CD4-positive, alpha-beta memory T cell (primary cell): ENCODE results near the gene SELENON. TPM values are rescaled to one million over a fixed set of nuclear protein-coding genes. Genes with fewer than 3 reads are reported as not detected.
A peak's percentile ranks its signal among the peaks of the same experiment; 100 is the strongest.

Experiments used
- CTCF ChIA-PET: fragments of 350-600 bp; sonication (Branson Sonifier 250); formaldehyde crosslinking; loops from one replicate; lab custom pipeline; 2021; ENCODE audit warnings: inconsistent platforms; ENCODE audit not compliant: partially characterized antibody; lab: Charles Lee
- POLR2A ChIA-PET: fragments of 350-600 bp; sonication (Branson Sonifier 250); formaldehyde crosslinking; loops from one replicate; lab custom pipeline; 2021; ENCODE audit not compliant: partially characterized antibody; lab: Charles Lee
- DNase-seq, 5 donors: peaks; one replicate each; pipeline versions ENCODE4 v3.0.0 to v3.0.0-alpha.2; 2020 to 2022; ENCODE audit warnings: mixed read lengths in 1 of 5
- H3K27ac ChIP-seq: one replicate; pipeline ENCODE4 v1.7.0; 2013; ENCODE audit warnings: low read depth, low read length
- H3K27me3 ChIP-seq: 2 replicates; pipeline ENCODE4 v1.7.0; 2013; ENCODE audit warnings: mild to moderate bottlenecking, low read length, moderate library complexity; ENCODE audit not compliant: insufficient read depth
- H3K36me3 ChIP-seq: 2 replicates; pipeline ENCODE4 v1.7.0; 2013; ENCODE audit warnings: mild to moderate bottlenecking, low read length, moderate library complexity; ENCODE audit not compliant: insufficient read depth
- H3K4me1 ChIP-seq: 2 replicates; pipeline ENCODE4 v1.7.0; 2013; ENCODE audit warnings: mild to moderate bottlenecking, low read length, moderate library complexity; ENCODE audit not compliant: insufficient read depth
- H3K4me3 ChIP-seq, 2 donors: one replicate each; pipeline ENCODE4 v1.7.0; 2013; ENCODE audit warnings: low read length in 2 of 2, mild to moderate bottlenecking in 1 of 2
- H3K9me3 ChIP-seq, 2 donors: one replicate each; pipeline ENCODE4 v1.7.0; 2013; ENCODE audit warnings: low read length in 2 of 2, control low read depth in 1 of 2; ENCODE audit not compliant: control insufficient read depth in 1 of 2
- H3K27ac Mint-ChIP-seq, 7 donors: one replicate each; pipeline ENCODE4 v1.8.0; 2020 to 2021; ENCODE audit warnings: mixed read lengths in 7 of 7, mild to moderate bottlenecking in 6 of 7, inconsistent platforms in 3 of 7, moderate library complexity in 3 of 7
- H3K27me3 Mint-ChIP-seq, 2 donors: one replicate each; pipeline ENCODE4 v1.8.0; 2020 to 2021; ENCODE audit warnings: mixed read lengths in 2 of 2
- H3K36me3 Mint-ChIP-seq, 2 donors: one replicate each; pipeline ENCODE4 v1.8.0; 2020 to 2021; ENCODE audit warnings: mixed read lengths in 2 of 2, inconsistent platforms in 1 of 2, mild to moderate bottlenecking in 1 of 2
- H3K4me1 Mint-ChIP-seq, 4 donors: one replicate each; pipeline ENCODE4 v1.8.0; 2020 to 2021; ENCODE audit warnings: mixed read lengths in 4 of 4, mild to moderate bottlenecking in 1 of 4
- H3K4me3 Mint-ChIP-seq, 8 donors: one replicate each; pipeline ENCODE4 v1.8.0; 2020 to 2021; ENCODE audit warnings: mixed read lengths in 8 of 8, mild to moderate bottlenecking in 7 of 8, moderate library complexity in 6 of 8, inconsistent platforms in 3 of 8
- H3K9me3 Mint-ChIP-seq, 8 donors: one replicate each; pipeline ENCODE4 v1.8.0; 2020 to 2021; ENCODE audit warnings: mixed read lengths in 8 of 8, mild to moderate bottlenecking in 5 of 8, inconsistent platforms in 3 of 8, moderate library complexity in 1 of 8
- intact Hi-C: fragments of 100-400 bp; cut with micrococcal nuclease; formaldehyde crosslinking; loops from one replicate; pipeline ENCODE4 v1.15.1; 2023
- polyA plus RNA-seq, 2 donors: library from polyadenylated mRNA; unstranded; fragments of 300-500 nt; fragmentation: Illumina TruSeq; gene quantifications; one replicate each; pipeline ENCODE4 v1.2.3, GENCODE V29; 2021
- total RNA-seq, 2 experiments: library from RNA; stranded (reverse); gene quantifications; one replicate each; pipeline ENCODE4 v1.2.3, GENCODE V29; 2021

Gene SELENON
- total and polyA plus RNA-seq, 4 experiments from 2014 or later, result 0.65 to 26.2 (median 15.6) TPM

DNA sequence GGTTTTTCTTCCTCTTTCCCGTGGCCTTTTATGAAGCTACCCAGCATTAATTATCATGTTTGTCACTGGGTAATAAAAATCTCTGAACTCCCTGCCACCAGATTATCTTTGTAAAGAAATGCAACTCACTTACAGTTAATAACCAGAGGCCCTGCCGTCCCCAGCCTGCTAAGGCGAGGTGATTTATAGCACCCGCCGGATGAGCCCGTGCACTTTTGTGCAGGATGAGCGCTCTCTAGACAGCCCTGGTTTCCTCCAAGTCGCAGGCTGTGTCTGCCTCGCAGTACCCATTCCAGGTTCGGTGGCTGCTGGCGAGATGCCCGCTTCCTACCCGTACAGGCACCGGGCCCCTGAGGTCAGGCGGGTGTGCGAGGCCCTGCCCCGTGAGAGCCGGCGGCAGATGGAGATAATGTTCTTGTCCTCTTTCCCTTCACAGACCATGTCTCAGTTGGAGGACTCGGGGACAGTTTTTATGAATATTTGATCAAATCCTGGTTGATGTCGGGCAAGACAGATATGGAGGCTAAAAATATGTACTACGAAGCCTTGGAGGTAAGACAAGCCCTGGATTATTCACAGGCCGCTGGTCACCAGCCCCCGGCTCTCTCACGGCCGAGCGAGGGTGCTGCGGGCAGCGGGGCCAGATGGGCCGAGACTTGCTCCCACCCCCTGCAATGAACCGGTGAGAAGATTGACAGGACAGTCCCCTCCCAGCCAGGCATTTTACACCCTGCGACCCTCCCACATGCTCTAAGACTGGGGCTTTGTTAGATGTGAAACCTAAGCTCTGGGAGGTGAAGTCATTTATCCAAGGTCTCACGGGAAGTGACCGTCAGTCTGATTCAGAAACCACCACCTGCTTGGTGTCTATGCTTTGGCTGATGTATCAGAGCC, 28.5 kb upstream of the SELENON start:
- Mint-ChIP-seq H3K9me3 (no peaks in the 10 kb centered on the region), H3K4me3 (peak overlapping the region in 5 of 8 donors; percentile 17 to 63 (median 43)), H3K4me1 (peaks cover 51 to 77% (median 59%) of the 10 kb centered on the region in 4 donors), H3K36me3 (peaks cover 19 to 21% of the 10 kb centered on the region in 2 donors), H3K27ac (peak overlapping the region; percentile 65 to 98 (median 88)), H3K27me3 (no peaks in the 10 kb centered on the region)
- no peak for DNase-seq
- CTCF ChIA-PET, result interaction anchor here (1.1 to 1.7 kb wide), 2 partner anchors 163 kb away, joined by 3 read pairs; no protein-coding TSS in a partner anchor
- Histone ChIP-seq H3K4me3 (no peak overlapping the region), H3K27ac (no peak overlapping the region), H3K9me3 (no peaks in the 10 kb centered on the region), H3K4me1 (peaks cover 62% of the 10 kb centered on the region), H3K36me3 (peaks cover 5% of the 10 kb centered on the region), H3K27me3 (no peaks in the 10 kb centered on the region)
- intact Hi-C loops, result no loop called here
- POLR2A ChIA-PET, result no interaction called here

GRCh38 chr1:25772164-25772563, 27.8 kb upstream of the SELENON start:
- Histone ChIP-seq H3K36me3 (peaks cover 5% of the 10 kb centered on the region), H3K9me3 (no peaks in the 10 kb centered on the region), H3K27me3 (no peaks in the 10 kb centered on the region), H3K27ac (no peak overlapping the region), H3K4me3 (no peak overlapping the region), H3K4me1 (peaks cover 64% of the 10 kb centered on the region)
- peak overlapping the region in 1 of 8 donors; percentile 27 for H3K4me3 Mint-ChIP-seq
- POLR2A ChIA-PET, result no interaction called here
- DNase-seq, result no peak
- H3K9me3 Mint-ChIP-seq, result no peaks in the 10 kb centered on the region
- CTCF ChIA-PET, result interaction anchor here (1.1 kb wide), 1 partner anchor 164 kb away, joined by 3 read pairs; no protein-coding TSS in a partner anchor
- peaks cover 53 to 84% (median 59%) of the 10 kb centered on the region in 4 donors for H3K4me1 Mint-ChIP-seq
- no peaks in the 10 kb centered on the region for H3K27me3 Mint-ChIP-seq
- H3K36me3 Mint-ChIP-seq, result peaks cover 19 to 21% of the 10 kb centered on the region in 2 donors
- peak overlapping the region; percentile 58 to 98 (median 84) for H3K27ac Mint-ChIP-seq
- intact Hi-C loops, result no loop called here

DNA sequence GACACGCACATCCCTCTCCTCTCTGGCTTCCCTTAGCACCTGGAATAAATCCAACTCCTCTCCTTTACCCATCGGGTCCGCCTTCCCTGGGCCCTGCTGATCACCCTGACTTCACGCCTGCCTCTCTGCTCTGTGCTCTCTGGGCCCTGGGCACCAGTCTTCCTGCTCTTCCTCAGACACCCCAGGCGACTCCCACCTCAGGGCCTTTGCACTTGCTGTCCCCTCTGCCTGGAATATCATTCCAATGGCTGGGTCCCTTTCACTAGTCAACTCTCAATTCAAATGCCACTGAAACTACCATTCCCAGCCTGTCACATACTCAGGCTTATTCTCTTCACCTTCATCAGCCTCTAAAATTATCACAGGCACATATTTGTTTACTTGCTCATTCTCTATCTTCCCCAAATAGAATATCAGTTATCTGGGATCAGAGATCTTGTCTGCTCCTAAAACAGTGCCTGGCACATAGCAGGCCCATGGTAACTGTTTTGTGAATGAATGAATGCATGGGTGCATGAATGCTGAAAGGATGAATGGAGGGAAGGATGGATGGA, 27.2 kb upstream of the SELENON start:
- Mint-ChIP-seq H3K27me3 (no peaks in the 10 kb centered on the region), H3K4me3 (peak overlapping the region in 2 of 8 donors; percentile 26 to 34), H3K9me3 (no peaks in the 10 kb centered on the region), H3K36me3 (peaks cover 16 to 21% of the 10 kb centered on the region in 2 donors), H3K27ac (peak overlapping the region; percentile 58 to 98 (median 93)), H3K4me1 (peaks cover 53 to 87% (median 59%) of the 10 kb centered on the region in 4 donors)
- CTCF ChIA-PET, result interaction anchor here (1.1 to 2.1 kb wide), 3 partner anchors 96 to 207 kb away, joined by 3 to 6 read pairs (median 3); no protein-coding TSS in a partner anchor
- Histone ChIP-seq H3K27ac (no peak overlapping the region), H3K9me3 (no peaks in the 10 kb centered on the region), H3K4me1 (peaks cover 64% of the 10 kb centered on the region), H3K27me3 (no peaks in the 10 kb centered on the region), H3K4me3 (no peak overlapping the region), H3K36me3 (peaks cover 5% of the 10 kb centered on the region)
- intact Hi-C loops, result no loop called here
- POLR2A ChIA-PET, result interaction anchor here (1.1 to 3.7 kb wide), 6 partner anchors 15 to 154 kb away, joined by 3 to 42 read pairs (median 12); partner anchors contain the start of genes MAN1C1 and MTFR1L
- DNase-seq, result no peak

- peaks cover 53 to 87% (median 59%) of the 10 kb centered on the region in 4 donors for H3K4me1 Mint-ChIP-seq
- peaks cover 5% of the 10 kb centered on the region for H3K36me3 ChIP-seq
- CTCF ChIA-PET, result interaction anchor here (1.0 to 3.7 kb wide), 8 partner anchors 8 to 208 kb away, joined by 3 to 32 read pairs (median 4); partner anchors contain the start of gene SELENON
- H3K27me3 ChIP-seq, result no peaks in the 10 kb centered on the region
- POLR2A ChIA-PET, result interaction anchor here (1.1 to 3.7 kb wide), 17 partner anchors 14 to 223 kb away, joined by 3 to 42 read pairs (median 8); partner anchors contain the start of genes MAN1C1, MTFR1L and SELENON
- H3K4me3 Mint-ChIP-seq, result peak overlapping the region in 7 of 8 donors; percentile 66 to 90 (median 83)
- intact Hi-C loops, result loop anchor here (2.0 kb wide), 1 partner anchor 19 kb away; no protein-coding TSS in a partner anchor
- no peaks in the 10 kb centered on the region for H3K9me3 ChIP-seq
- H3K4me3 ChIP-seq, result no peak overlapping the region
- H3K36me3 Mint-ChIP-seq, result peaks cover 16 to 22% of the 10 kb centered on the region in 2 donors
- DNase-seq, result no peak
- H3K27ac Mint-ChIP-seq, result peak overlapping the region; percentile 90 to 99 (median 93)
- H3K9me3 Mint-ChIP-seq, result no peaks in the 10 kb centered on the region
- peak overlapping the region; percentile 45 for H3K27ac ChIP-seq
- no peaks in the 10 kb centered on the region for H3K27me3 Mint-ChIP-seq
- peaks cover 64% of the 10 kb centered on the region for H3K4me1 ChIP-seq
Measured at GRCh38 chr1:25773441-25774125, 26.4 kb upstream of the SELENON start.

DNA sequence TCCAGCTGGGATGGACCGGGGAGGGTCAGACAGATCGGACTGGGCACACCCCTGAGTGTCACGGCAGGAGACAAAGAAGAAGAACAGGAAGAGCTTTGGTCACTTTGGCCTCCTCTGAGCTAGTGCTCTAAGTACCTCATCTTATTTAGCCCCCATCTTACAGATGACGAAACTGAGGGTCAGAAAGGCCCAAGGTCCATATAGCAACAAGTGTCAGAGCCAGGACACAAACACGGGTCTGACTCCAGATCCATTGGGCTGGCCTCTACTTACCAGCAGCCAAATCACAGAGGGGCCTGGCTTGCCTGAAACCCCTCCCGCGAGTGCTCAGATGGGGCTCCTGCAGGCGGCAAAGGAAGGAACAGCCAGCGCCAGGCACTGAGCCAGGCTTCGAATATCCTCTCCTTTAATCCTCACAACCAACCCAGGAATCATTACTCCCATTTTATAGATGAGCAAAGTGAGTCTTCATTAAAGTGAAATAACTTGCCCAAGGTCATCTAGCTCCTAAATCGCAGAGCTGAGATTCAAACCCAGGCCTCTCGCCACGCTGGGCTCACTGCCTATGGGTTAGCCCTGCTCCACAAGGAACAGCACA, 25.7 kb upstream of the SELENON start:
- H3K27me3 ChIP-seq, result no peaks in the 10 kb centered on the region
- H3K4me1 ChIP-seq, result peaks cover 64% of the 10 kb centered on the region
- H3K4me3 Mint-ChIP-seq, result peak overlapping the region; percentile 66 to 90 (median 82)
- H3K36me3 ChIP-seq, result peaks cover 5% of the 10 kb centered on the region
- no peak for DNase-seq
- ChIA-PET CTCF (interaction anchor here (0.8 to 3.7 kb wide), 18 partner anchors 9 to 272 kb away, joined by 3 to 32 read pairs (median 4); partner anchors contain the start of genes MTFR1L and SELENON), POLR2A (interaction anchor here (0.7 to 3.7 kb wide), 37 partner anchors 8 to 231 kb away, joined by 3 to 42 read pairs (median 6); partner anchors contain the start of genes LDLRAP1, MAN1C1, MTFR1L and SELENON)
- peak overlapping the region; percentile 90 to 99 (median 93) for H3K27ac Mint-ChIP-seq
- no peaks in the 10 kb centered on the region for H3K27me3 Mint-ChIP-seq
- no peaks in the 10 kb centered on the region for H3K9me3 ChIP-seq
- peaks cover 12 to 24% of the 10 kb centered on the region in 2 donors for H3K36me3 Mint-ChIP-seq
- peak overlapping the region in 1 of 2 donors; percentile 14 for H3K4me3 ChIP-seq
- peaks cover 51 to 82% (median 54%) of the 10 kb centered on the region in 4 donors for H3K4me1 Mint-ChIP-seq
- H3K9me3 Mint-ChIP-seq, result no peaks in the 10 kb centered on the region
- intact Hi-C loops, result loop anchor here (2.0 kb wide), 1 partner anchor 20 kb away; no protein-coding TSS in a partner anchor
- H3K27ac ChIP-seq, result peak overlapping the region; percentile 45
